Measurements from ENCODE around the gene TRHDE.
"Not testable (repeated sequence)": the region's sequence is repeated elsewhere in the genome, so short reads cannot be mapped to it uniquely, and the experiment has no call there.

TRHDE gene

GRCh38 chr12:72610342-72610741, 338.2 kb downstream of the TRHDE start:
- Histone ChIP-seq H3K36me3 (ENCODE audit: control insufficient read depth, insufficient read depth, low read length) (no peaks in the 10 kb centered on the region), H3K9me3 (ENCODE audit: control insufficient read depth, low read length) (no peaks in the 10 kb centered on the region), H3K27me3 (ENCODE audit: control insufficient read depth, insufficient read depth, low read length) (no peaks in the 10 kb centered on the region), H3K4me1 (ENCODE audit: control insufficient read depth, insufficient read depth, low read length) (no peaks in the 10 kb centered on the region), H3K9ac (ENCODE audit: low read length) (no peak overlapping the region), H3K4me3 (ENCODE audit: low read length) (no peak overlapping the region)

GRCh38 chr12:72610854-72611358, 338.7 kb downstream of the TRHDE start:
- Histone ChIP-seq H3K4me1 (ENCODE audit: control insufficient read depth, insufficient read depth, low read length) (no peaks in the 10 kb centered on the region), H3K4me3 (ENCODE audit: low read length) (no peak overlapping the region), H3K9ac (ENCODE audit: low read length) (no peak overlapping the region), H3K36me3 (ENCODE audit: control insufficient read depth, insufficient read depth, low read length) (no peaks in the 10 kb centered on the region), H3K27me3 (ENCODE audit: control insufficient read depth, insufficient read depth, low read length) (no peaks in the 10 kb centered on the region), H3K9me3 (ENCODE audit: control insufficient read depth, low read length) (no peaks in the 10 kb centered on the region)

- Histone ChIP-seq H3K36me3 (ENCODE audit: control insufficient read depth, insufficient read depth, low read length) (no peaks in the 10 kb centered on the region), H3K9me3 (ENCODE audit: control insufficient read depth, low read length) (no peaks in the 10 kb centered on the region)
Observed at GRCh38 chr12:72612171-72612570, 340.0 kb downstream of the TRHDE start.

GRCh38 chr12:72618764-72619163, 346.6 kb downstream of the TRHDE start:
- H3K36me3 ChIP-seq (ENCODE audit: control insufficient read depth, insufficient read depth, low read length) = no peaks in the 10 kb centered on the region
- no peak overlapping the region for H3K9ac ChIP-seq (ENCODE audit: low read length)
- no peaks in the 10 kb centered on the region for H3K9me3 ChIP-seq (ENCODE audit: control insufficient read depth, low read length)
- no peak overlapping the region for H3K4me3 ChIP-seq (ENCODE audit: low read length)
- H3K4me1 ChIP-seq (ENCODE audit: control insufficient read depth, insufficient read depth, low read length) = no peaks in the 10 kb centered on the region
- H3K27me3 ChIP-seq (ENCODE audit: control insufficient read depth, insufficient read depth, low read length) = no peaks in the 10 kb centered on the region

More at GRCh38 chr12:72612171-72612570, 340.0 kb downstream of the TRHDE start:
- Histone ChIP-seq H3K4me1 (ENCODE audit: control insufficient read depth, insufficient read depth, low read length) (no peaks in the 10 kb centered on the region), H3K4me3 (ENCODE audit: low read length) (no peak overlapping the region), H3K9ac (ENCODE audit: low read length) (no peak overlapping the region), H3K27me3 (ENCODE audit: control insufficient read depth, insufficient read depth, low read length) (no peaks in the 10 kb centered on the region)

GRCh38 chr12:72622556-72622955, 350.4 kb downstream of the TRHDE start:
- no peak overlapping the region for H3K9ac ChIP-seq (ENCODE audit: low read length)
- H3K36me3 ChIP-seq (ENCODE audit: control insufficient read depth, insufficient read depth, low read length) = no peaks in the 10 kb centered on the region

GRCh38 chr12:72631926-72632685, 359.9 kb downstream of the TRHDE start:
- H3K9ac ChIP-seq (ENCODE audit: low read length) = no peak overlapping the region
- no peaks in the 10 kb centered on the region for H3K4me1 ChIP-seq (ENCODE audit: control insufficient read depth, insufficient read depth, low read length)
- H3K27me3 ChIP-seq (ENCODE audit: control insufficient read depth, insufficient read depth, low read length) = no peaks in the 10 kb centered on the region
- no peak overlapping the region for H3K4me3 ChIP-seq (ENCODE audit: low read length)
- H3K9me3 ChIP-seq (ENCODE audit: control insufficient read depth, low read length) = no peaks in the 10 kb centered on the region
- H3K36me3 ChIP-seq (ENCODE audit: control insufficient read depth, insufficient read depth, low read length) = no peaks in the 10 kb centered on the region

More at GRCh38 chr12:72622556-72622955, 350.4 kb downstream of the TRHDE start:
- no peaks in the 10 kb centered on the region for H3K27me3 ChIP-seq (ENCODE audit: control insufficient read depth, insufficient read depth, low read length)
- no peaks in the 10 kb centered on the region for H3K4me1 ChIP-seq (ENCODE audit: control insufficient read depth, insufficient read depth, low read length)
- H3K9me3 ChIP-seq (ENCODE audit: control insufficient read depth, low read length) = no peaks in the 10 kb centered on the region
- H3K4me3 ChIP-seq (ENCODE audit: low read length) = no peak overlapping the region

- no peaks in the 10 kb centered on the region for H3K36me3 ChIP-seq (ENCODE audit: control insufficient read depth, insufficient read depth, low read length)
- H3K9ac ChIP-seq (ENCODE audit: low read length) = no peak overlapping the region
- H3K4me3 ChIP-seq (ENCODE audit: low read length) = no peak overlapping the region
- no peaks in the 10 kb centered on the region for H3K4me1 ChIP-seq (ENCODE audit: control insufficient read depth, insufficient read depth, low read length)
- no peaks in the 10 kb centered on the region for H3K9me3 ChIP-seq (ENCODE audit: control insufficient read depth, low read length)
- H3K27me3 ChIP-seq (ENCODE audit: control insufficient read depth, insufficient read depth, low read length) = no peaks in the 10 kb centered on the region
Observed at GRCh38 chr12:72642706-72643105, 370.5 kb downstream of the TRHDE start.

- no peaks in the 10 kb centered on the region for H3K4me1 ChIP-seq (ENCODE audit: control insufficient read depth, insufficient read depth, low read length)
- H3K27me3 ChIP-seq (ENCODE audit: control insufficient read depth, insufficient read depth, low read length) = no peaks in the 10 kb centered on the region
- H3K36me3 ChIP-seq (ENCODE audit: control insufficient read depth, insufficient read depth, low read length) = no peaks in the 10 kb centered on the region
- H3K9me3 ChIP-seq (ENCODE audit: control insufficient read depth, low read length) = no peaks in the 10 kb centered on the region
- H3K4me3 ChIP-seq (ENCODE audit: low read length) = no peak overlapping the region
- no peak overlapping the region for H3K9ac ChIP-seq (ENCODE audit: low read length)
Observed at GRCh38 chr12:72647139-72647538, 375.0 kb downstream of the TRHDE start.

- H3K27me3 ChIP-seq (ENCODE audit: control insufficient read depth, insufficient read depth, low read length) = no peaks in the 10 kb centered on the region
- no peaks in the 10 kb centered on the region for H3K36me3 ChIP-seq (ENCODE audit: control insufficient read depth, insufficient read depth, low read length)
- H3K9ac ChIP-seq (ENCODE audit: low read length) = no peak overlapping the region
- no peaks in the 10 kb centered on the region for H3K9me3 ChIP-seq (ENCODE audit: control insufficient read depth, low read length)
- no peak overlapping the region for H3K4me3 ChIP-seq (ENCODE audit: low read length)
- H3K4me1 ChIP-seq (ENCODE audit: control insufficient read depth, insufficient read depth, low read length) = no peaks in the 10 kb centered on the region
Observed at GRCh38 chr12:72658615-72659014, 386.4 kb downstream of the TRHDE start.

- not testable (repeated sequence) for H3K9ac ChIP-seq (ENCODE audit: low read length); H3K9me3 ChIP-seq (ENCODE audit: control insufficient read depth, low read length); H3K4me3 ChIP-seq (ENCODE audit: low read length); H3K36me3 ChIP-seq (ENCODE audit: control insufficient read depth, insufficient read depth, low read length); H3K4me1 ChIP-seq (ENCODE audit: control insufficient read depth, insufficient read depth, low read length); H3K27me3 ChIP-seq (ENCODE audit: control insufficient read depth, insufficient read depth, low read length)
Observed at GRCh38 chr12:72660174-72660573, 388.0 kb downstream of the TRHDE start.

- H3K4me1 ChIP-seq (ENCODE audit: control insufficient read depth, insufficient read depth, low read length) = no peaks in the 10 kb centered on the region
- H3K9me3 ChIP-seq (ENCODE audit: control insufficient read depth, low read length) = no peaks in the 10 kb centered on the region
- H3K36me3 ChIP-seq (ENCODE audit: control insufficient read depth, insufficient read depth, low read length) = no peaks in the 10 kb centered on the region
- H3K4me3 ChIP-seq (ENCODE audit: low read length) = no peak overlapping the region
- no peaks in the 10 kb centered on the region for H3K27me3 ChIP-seq (ENCODE audit: control insufficient read depth, insufficient read depth, low read length)
- no peak overlapping the region for H3K9ac ChIP-seq (ENCODE audit: low read length)
Observed at GRCh38 chr12:72673853-72674252, 401.7 kb downstream of the TRHDE start.

- Histone ChIP-seq H3K4me1 (ENCODE audit: control insufficient read depth, insufficient read depth, low read length) (no peaks in the 10 kb centered on the region), H3K36me3 (ENCODE audit: control insufficient read depth, insufficient read depth, low read length) (no peaks in the 10 kb centered on the region), H3K9me3 (ENCODE audit: control insufficient read depth, low read length) (no peaks in the 10 kb centered on the region), H3K9ac (ENCODE audit: low read length) (no peak overlapping the region), H3K4me3 (ENCODE audit: low read length) (no peak overlapping the region), H3K27me3 (ENCODE audit: control insufficient read depth, insufficient read depth, low read length) (no peaks in the 10 kb centered on the region)
Observed at GRCh38 chr12:72676556-72676955, 404.4 kb downstream of the TRHDE start.

All from mucosa of stomach (tissue), 1 donor.